Upper lobe of left lung (tissue), 6 donors: ENCODE results near the gene TSACC. TPM values are rescaled to one million over a fixed set of nuclear protein-coding genes. Genes with fewer than 3 reads are reported as not detected.
A peak's percentile ranks its signal among the peaks of the same experiment; 100 is the strongest.

Experiments used
- ATAC-seq, 2 donors: fragments of 200-7000 bp; cut with Tn5 transposase; one replicate each; pipeline ENCODE4 v1.9.1; 2022; ENCODE audit warnings: mild to moderate bottlenecking in 2 of 2, moderate library complexity in 2 of 2; ENCODE audit not compliant: low FRiP score in 2 of 2
- DNase-seq, 2 donors: peaks; one replicate each; pipeline ENCODE4 v3.0.0-alpha.2; 2019 to 2020
- H3K27ac ChIP-seq, 4 donors: fragments of 200-600 bp; sonication (generic); one replicate each; pipeline ENCODE4 v1.5.1; 2016 to 2019
- H3K27me3 ChIP-seq, 4 donors: fragments of 200-600 bp; sonication (generic); one replicate each; pipeline ENCODE4 v1.5.1; 2017 to 2019
- H3K36me3 ChIP-seq, 4 donors: fragments of 200-600 bp; sonication (generic); one replicate each; pipeline ENCODE4 v1.5.1; 2016 to 2019
- H3K4me1 ChIP-seq, 4 donors: fragments of 200-600 bp; sonication (generic); one replicate each; pipeline ENCODE4 v1.5.1; 2018 to 2019
- H3K4me3 ChIP-seq, 4 donors: fragments of 200-600 bp; sonication (generic); one replicate each; pipeline ENCODE4 v1.5.1; 2017 to 2019; ENCODE audit warnings: mild to moderate bottlenecking in 2 of 4, moderate library complexity in 1 of 4
- H3K9me3 ChIP-seq, 4 donors: fragments of 200-600 bp; sonication (generic); one replicate each; pipeline ENCODE4 v1.5.1; 2018 to 2019
- CTCF ChIP-seq, 6 experiments: fragments of 450-650 bp in 4 of 6; fragments of 200-600 bp in 2 of 6; sonication (generic) in 2 of 6; IDR thresholded peaks; one replicate each; pipeline ENCODE4 v1.5.1; 2016 to 2019; ENCODE audit warnings: antibody characterized with exemption in 6 of 6
- EP300 ChIP-seq, 4 donors: sonication (generic); formaldehyde crosslinking; IDR thresholded peaks; one replicate each; pipeline ENCODE4 v1.5.1; 2017; ENCODE audit warnings: antibody characterized with exemption in 4 of 4, control low read depth in 2 of 4
- POLR2A ChIP-seq, 4 donors: fragments of 450-650 bp; IDR thresholded peaks; one replicate each; pipeline ENCODE4 v1.5.1; 2016 to 2017; ENCODE audit warnings: antibody characterized with exemption in 4 of 4, mild to moderate bottlenecking in 2 of 4
- POLR2AphosphoS5 ChIP-seq, 2 donors: sonication (generic); formaldehyde crosslinking; IDR thresholded peaks; one replicate each; pipeline ENCODE4 v1.5.1; 2017; ENCODE audit warnings: antibody characterized with exemption in 2 of 2
- WGBS, 2 donors: methylation state at CpG; one replicate each; pipeline ENCODE4 v1.1.5; 2017 to 2018; 5-methylcytosine and 5-hydroxymethylcytosine counted together
- total RNA-seq, 6 donors: library from RNA; depleted of rRNA in 4 of 6; stranded (reverse); fragments of >200 nt in 4 of 6; gene quantifications; one replicate each; pipeline versions ENCODE4 v1.1.0 to v1.2.1, GENCODE V29; 2016 to 2021
- donor health status: DM: no; HTN: no; CAD: no; lungs with moderate emphysema.
- donor health status: DM: no; HTN: yes; CAD: no; lungs with severe emphysema.

Gene TSACC
- total RNA-seq, 6 donors from 2014 or later = 1.1 to 4.2 TPM; not detected in 4

GRCh38 chr1:156308078-156308477 is 30.2 kb upstream of the TSACC start:
- H3K27ac ChIP-seq = no peak overlapping the region
- TF ChIP-seq CTCF (IDR thresholded peaks at IDR 0.05) = no peak
- TF ChIP-seq POLR2A (IDR thresholded peaks at IDR 0.05) = no peak
- no peak for TF ChIP-seq EP300 (IDR thresholded peaks at IDR 0.05)
- no peak for TF ChIP-seq POLR2AphosphoS5 (IDR thresholded peaks at IDR 0.05)
- no peaks in the 10 kb centered on the region for H3K4me1 ChIP-seq
- ATAC-seq = no peak
- H3K4me3 ChIP-seq = no peak overlapping the region
- H3K27me3 ChIP-seq = no peaks in the 10 kb centered on the region
- no peaks in the 10 kb centered on the region for H3K9me3 ChIP-seq
- peaks cover 21 to 84% (median 63%) of the 10 kb centered on the region in 4 donors for H3K36me3 ChIP-seq
- DNase-seq = no peak

GRCh38 chr1:156310962-156311361 is 27.4 kb upstream of the TSACC start:
- H3K4me1 ChIP-seq = no peaks in the 10 kb centered on the region
- H3K27me3 ChIP-seq = no peaks in the 10 kb centered on the region
- H3K27ac ChIP-seq = no peak overlapping the region
- no peaks in the 10 kb centered on the region for H3K9me3 ChIP-seq
- TF ChIP-seq EP300 (IDR thresholded peaks at IDR 0.05) (no peak), CTCF (IDR thresholded peaks at IDR 0.05) (no peak), POLR2A (IDR thresholded peaks at IDR 0.05) (no peak), POLR2AphosphoS5 (IDR thresholded peaks at IDR 0.05) (no peak)
- WGBS, 2 donors = 74 to 86% methylated on average over 6 of the region's 6 CpGs
- DNase-seq (no peak), ATAC-seq (no peak)
- no peak overlapping the region for H3K4me3 ChIP-seq
- peaks cover 29 to 100% (median 81%) of the 10 kb centered on the region in 4 donors for H3K36me3 ChIP-seq

GRCh38 chr1:156316909-156317308 is 21.4 kb upstream of the TSACC start:
- ATAC-seq = no peak
- peaks cover 50 to 100% (median 85%) of the 10 kb centered on the region in 4 donors for H3K36me3 ChIP-seq
- no peak for DNase-seq
- H3K27me3 ChIP-seq = no peaks in the 10 kb centered on the region
- no peaks in the 10 kb centered on the region for H3K9me3 ChIP-seq
- no peak overlapping the region for H3K4me3 ChIP-seq
- 89 to 91% methylated on average over 7 of the region's 7 CpGs for WGBS, 2 donors
- no peak overlapping the region for H3K27ac ChIP-seq
- TF ChIP-seq POLR2AphosphoS5 (IDR thresholded peaks at IDR 0.05) (no peak), EP300 (IDR thresholded peaks at IDR 0.05) (no peak), CTCF (IDR thresholded peaks at IDR 0.05) (no peak), POLR2A (IDR thresholded peaks at IDR 0.05) (no peak)
- H3K4me1 ChIP-seq = no peaks in the 10 kb centered on the region

- ATAC-seq = no peak
- WGBS, 2 donors = 85 to 100% methylated on average over 1 of the region's 1 CpG
These were observed 18.7 kb upstream of the TSACC start for GRCh38 chr1:156319664-156320063.

More at GRCh38 chr1:156319664-156320063, 18.7 kb upstream of the TSACC start:
- H3K9me3 ChIP-seq = no peaks in the 10 kb centered on the region
- no peak overlapping the region for H3K4me3 ChIP-seq
- DNase-seq = no peak
- H3K4me1 ChIP-seq = no peaks in the 10 kb centered on the region
- TF ChIP-seq POLR2A (IDR thresholded peaks at IDR 0.05) (no peak), CTCF (IDR thresholded peaks at IDR 0.05) (peak in 4 of 6 experiments; percentile 21 to 33 (median 24)), EP300 (IDR thresholded peaks at IDR 0.05) (no peak), POLR2AphosphoS5 (IDR thresholded peaks at IDR 0.05) (no peak)
- H3K36me3 ChIP-seq = peaks cover 57 to 100% (median 92%) of the 10 kb centered on the region in 4 donors
- H3K27ac ChIP-seq = no peak overlapping the region
- no peaks in the 10 kb centered on the region for H3K27me3 ChIP-seq
